Activated CD8-positive, alpha-beta memory T cell treated with anti-CD3 and anti-CD28 coated beads, Interleukin-2, amount 50 U/mL, for 1 hour (primary cell): ENCODE results near the gene KLF13.

Experiments
- DNase-seq: peaks from one replicate; pipeline ENCODE4 v3.0.0-alpha.2; 2020; ENCODE audit errors: extremely low read depth

Gene KLF13

GRCh38 chr15:31300208-31300661, 26.4 kb upstream of the KLF13 start:
- DNase-seq: no peak

GRCh38 chr15:31300981-31301672, 25.5 kb upstream of the KLF13 start:
- no peak for DNase-seq

- DNase-seq: no peak
Measured at GRCh38 chr15:31301673-31301990, 25.0 kb upstream of the KLF13 start.

GRCh38 chr15:31302029-31302657, 24.5 kb upstream of the KLF13 start:
- DNase-seq: no peak

- DNase-seq: no peak
Measured at GRCh38 chr15:31302778-31303725, 23.6 kb upstream of the KLF13 start.

GRCh38 chr15:31303726-31304648, 22.6 kb upstream of the KLF13 start:
- no peak for DNase-seq

- DNase-seq: no peak
Measured at GRCh38 chr15:31304751-31305365, 21.8 kb upstream of the KLF13 start.

GRCh38 chr15:31305375-31305774, 21.3 kb upstream of the KLF13 start:
- DNase-seq: no peak

GRCh38 chr15:31305796-31306425, 20.7 kb upstream of the KLF13 start:
- DNase-seq: no peak

GRCh38 chr15:31306426-31307269, 20.0 kb upstream of the KLF13 start:
- no peak for DNase-seq

- no peak for DNase-seq
Measured at GRCh38 chr15:31307270-31308184, 19.1 kb upstream of the KLF13 start.

- DNase-seq: no peak
Measured at GRCh38 chr15:31308185-31308639, 18.4 kb upstream of the KLF13 start.

- no peak for DNase-seq
Measured at GRCh38 chr15:31309893-31310606, 16.6 kb upstream of the KLF13 start.

- DNase-seq: no peak
Measured at GRCh38 chr15:31311735-31312619, 14.7 kb upstream of the KLF13 start.

GRCh38 chr15:31313223-31313622, 13.4 kb upstream of the KLF13 start:
- DNase-seq: no peak

GRCh38 chr15:31314380-31314779, 12.3 kb upstream of the KLF13 start:
- DNase-seq: no peak
